ENCODE measurements around the gene LHFPL3. TPM values are rescaled to one million over a fixed set of nuclear protein-coding genes. Genes with fewer than 3 reads are reported as not detected.
A peak's percentile ranks its signal among the peaks of the same experiment; 100 is the strongest.

Gene LHFPL3
- polyA plus RNA-seq, 1 of the 3 experiments (the other 2 are of a cell fraction), result not detected

- TF ChIP-seq TCF12 (IDR thresholded peaks at IDR 0.05) (no peak), FOXM1 (IDR thresholded peaks at IDR 0.05; ENCODE audit: low read depth) (no peak), RXRA (IDR thresholded peaks at IDR 0.05; ENCODE audit: borderline replicate concordance, low read depth) (no peak), REST (IDR thresholded peaks at IDR 0.05; ENCODE audit: low read depth, low read length) (peak; percentile 36; the same call in 1 of the 2 replicates), POLR2AphosphoS5 (IDR thresholded peaks at IDR 0.05; ENCODE audit: low read depth, low read length) (no peak), RFX5 (IDR thresholded peaks at IDR 0.05; ENCODE audit: low read length) (no peak)
- TF ChIP-seq, protein P1, sequence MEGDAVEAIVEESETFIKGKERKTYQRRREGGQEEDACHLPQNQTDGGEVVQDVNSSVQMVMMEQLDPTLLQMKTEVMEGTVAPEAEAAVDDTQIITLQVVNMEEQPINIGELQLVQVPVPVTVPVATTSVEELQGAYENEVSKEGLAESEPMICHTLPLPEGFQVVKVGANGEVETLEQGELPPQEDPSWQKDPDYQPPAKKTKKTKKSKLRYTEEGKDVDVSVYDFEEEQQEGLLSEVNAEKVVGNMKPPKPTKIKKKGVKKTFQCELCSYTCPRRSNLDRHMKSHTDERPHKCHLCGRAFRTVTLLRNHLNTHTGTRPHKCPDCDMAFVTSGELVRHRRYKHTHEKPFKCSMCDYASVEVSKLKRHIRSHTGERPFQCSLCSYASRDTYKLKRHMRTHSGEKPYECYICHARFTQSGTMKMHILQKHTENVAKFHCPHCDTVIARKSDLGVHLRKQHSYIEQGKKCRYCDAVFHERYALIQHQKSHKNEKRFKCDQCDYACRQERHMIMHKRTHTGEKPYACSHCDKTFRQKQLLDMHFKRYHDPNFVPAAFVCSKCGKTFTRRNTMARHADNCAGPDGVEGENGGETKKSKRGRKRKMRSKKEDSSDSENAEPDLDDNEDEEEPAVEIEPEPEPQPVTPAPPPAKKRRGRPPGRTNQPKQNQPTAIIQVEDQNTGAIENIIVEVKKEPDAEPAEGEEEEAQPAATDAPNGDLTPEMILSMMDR (IDR thresholded peaks at IDR 0.05), result no peak
- POLR2A ChIA-PET, result interaction anchor here (1.3 kb wide), 1 partner anchor 9 kb away, joined by 4 read pairs; no protein-coding TSS in a partner anchor
These were observed 574.6 kb downstream of the LHFPL3 start for GRCh38 chr7:104903044-104903443.

DNA sequence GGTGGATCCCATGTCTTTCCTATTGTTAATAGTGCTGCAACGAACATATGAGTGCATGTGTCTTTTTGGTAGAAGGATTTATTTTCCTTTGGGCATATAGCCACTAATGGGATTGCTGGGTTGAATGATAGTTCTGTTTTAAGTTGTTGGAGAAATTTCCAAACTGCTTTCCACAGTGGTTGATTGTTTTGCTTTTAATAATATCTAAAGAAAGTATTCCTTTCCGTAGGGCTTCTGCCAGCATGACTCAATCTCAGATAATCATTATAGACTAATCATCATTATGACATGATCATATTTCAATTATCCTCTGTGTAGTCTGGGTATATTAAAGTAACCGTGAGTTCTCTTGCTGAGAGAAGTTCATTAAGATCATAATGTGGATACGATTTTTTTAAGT, 575.4 kb downstream of the LHFPL3 start:
- 52% methylated on average over 4 of the region's 4 CpGs for WGBS (ENCODE audit: low lambda C conversion rate)
- Histone ChIP-seq H3K79me2 (ENCODE audit: insufficient read depth) (no peaks in the 10 kb centered on the region), H3K4me2 (no peak overlapping the region), H3K36me3 (replicated peaks in 1 of 2; ENCODE audit: control insufficient read depth in 1 of 2, insufficient read depth in 2 of 2, low read length in 1 of 2) (no peaks in the 10 kb centered on the region), H3K9ac (no peak overlapping the region), H4K20me1 (ENCODE audit: insufficient read depth) (no peaks in the 10 kb centered on the region), H3K27ac (ENCODE audit: low read depth in 2 of 2, low read length in 1 of 2) (no peak overlapping the region), H3K27me3 (ENCODE audit: insufficient read depth) (peaks cover 12% of the 10 kb centered on the region; the same call in 1 of the 2 replicates), H3K9me2 (no peaks in the 10 kb centered on the region), H3F3A (replicated peaks; ENCODE audit: insufficient read depth) (no peaks in the 10 kb centered on the region), H3K4me1 (ENCODE audit: control insufficient read depth in 1 of 2, insufficient read depth in 2 of 2, low read depth in 1 of 2, low read length in 1 of 2) (no peaks in the 10 kb centered on the region; a peak in 1 of 4 replicates), H3K9me3 (no peaks in the 10 kb centered on the region), H3K4me3 (ENCODE audit: low read depth in 2 of 2, low read length in 1 of 2) (no peak overlapping the region), H2AFZ (ENCODE audit: low read depth) (no peak overlapping the region)
- CTCF ChIA-PET, result interaction anchor here (8.8 kb wide), 1 partner anchor 20 kb away, joined by 79 read pairs; no protein-coding TSS in a partner anchor
- POLR2A ChIA-PET, result interaction anchor here (1.3 kb wide), 1 partner anchor 9 kb away, joined by 4 read pairs; no protein-coding TSS in a partner anchor
- no peak for DNase-seq
- TF ChIP-seq, protein P1 (IDR thresholded peaks at IDR 0.05), result no peak
- TF ChIP-seq ELF1 (IDR thresholded peaks at IDR 0.05) (no peak), GATA2 (CRISPR knock-in tag; IDR thresholded peaks at IDR 0.05) (no peak), USF1 (IDR thresholded peaks at IDR 0.05; ENCODE audit: borderline replicate concordance, low read depth) (no peak), FOXJ3 (CRISPR knock-in tag; IDR thresholded peaks at IDR 0.05) (no peak), CHD2 (IDR thresholded peaks at IDR 0.05; ENCODE audit: low read length, partially characterized antibody) (no peak), USF2 (IDR thresholded peaks at IDR 0.05; ENCODE audit: borderline replicate concordance, low read depth, low read length) (no peak), RXRA (IDR thresholded peaks at IDR 0.05; ENCODE audit: borderline replicate concordance, low read depth) (no peak), EP300 (IDR thresholded peaks at IDR 0.05; ENCODE audit: borderline replicate concordance in 1 of 2, low read depth in 1 of 2, low read length in 1 of 2) (no peak), TEAD4 (IDR thresholded peaks at IDR 0.05; ENCODE audit: borderline replicate concordance, insufficient read depth) (no peak), SMC3 (IDR thresholded peaks at IDR 0.05; ENCODE audit: low read depth, low read length) (no peak)
- TF ChIP-seq, protein P2, sequence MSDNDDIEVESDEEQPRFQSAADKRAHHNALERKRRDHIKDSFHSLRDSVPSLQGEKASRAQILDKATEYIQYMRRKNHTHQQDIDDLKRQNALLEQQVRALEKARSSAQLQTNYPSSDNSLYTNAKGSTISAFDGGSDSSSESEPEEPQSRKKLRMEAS (IDR thresholded peaks at IDR 0.05; ENCODE audit: low read depth), result no peak

More at GRCh38 chr7:104903044-104903443, 574.6 kb downstream of the LHFPL3 start:
- Histone ChIP-seq H3K27me3 (ENCODE audit: insufficient read depth) (peaks cover 20% of the 10 kb centered on the region; the same call in 1 of the 2 replicates), H3K79me2 (ENCODE audit: insufficient read depth) (no peaks in the 10 kb centered on the region), H3K9ac (no peak overlapping the region), H3F3A (replicated peaks; ENCODE audit: insufficient read depth) (no peaks in the 10 kb centered on the region), H3K36me3 (replicated peaks in 1 of 2; ENCODE audit: control insufficient read depth in 1 of 2, insufficient read depth in 2 of 2, low read length in 1 of 2) (no peaks in the 10 kb centered on the region), H3K9me3 (no peaks in the 10 kb centered on the region), H3K27ac (ENCODE audit: low read depth in 2 of 2, low read length in 1 of 2) (no peak overlapping the region), H3K9me2 (no peaks in the 10 kb centered on the region), H3K4me3 (ENCODE audit: low read depth in 2 of 2, low read length in 1 of 2) (no peak overlapping the region), H3K4me2 (no peak overlapping the region), H3K4me1 (ENCODE audit: control insufficient read depth in 1 of 2, insufficient read depth in 2 of 2, low read depth in 1 of 2, low read length in 1 of 2) (no peaks in the 10 kb centered on the region; a peak in 1 of 4 replicates), H2AFZ (ENCODE audit: low read depth) (no peak overlapping the region), H4K20me1 (ENCODE audit: insufficient read depth) (no peaks in the 10 kb centered on the region)
- no peak for DNase-seq
- CTCF ChIA-PET, result interaction anchor here (0.6 to 12.3 kb wide), 4 partner anchors 16 to 677 kb away, joined by 3 to 148 read pairs (median 16); no protein-coding TSS in a partner anchor
- 53% methylated on average over 2 of the region's 2 CpGs for WGBS (ENCODE audit: low lambda C conversion rate)

Measured in SK-N-SH (cell line).